ENCODE results near the gene OSR1.
"Not testable (repeated sequence)": the region's sequence is repeated elsewhere in the genome, so short reads cannot be mapped to it uniquely, and the experiment has no call there.

OSR1 gene

DNA sequence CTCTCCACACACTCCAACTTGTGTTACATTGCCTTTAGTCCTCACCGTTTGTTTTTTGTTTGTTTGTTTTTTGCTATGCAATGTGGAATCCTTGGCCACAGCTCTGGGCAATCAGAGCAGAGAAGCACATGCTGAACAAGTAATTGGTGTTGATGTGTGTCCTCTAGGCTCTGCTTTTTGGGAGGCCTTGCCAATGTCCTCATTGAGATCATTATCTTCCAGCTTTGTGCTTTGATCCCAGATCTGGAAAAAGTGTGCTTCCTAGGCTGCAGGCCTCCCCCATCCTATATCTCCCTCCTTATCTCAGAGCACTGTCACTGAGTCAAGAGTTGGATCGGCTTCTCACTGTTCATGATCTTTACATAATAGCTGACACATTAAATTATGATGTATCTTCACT is 25.9 kb downstream of the OSR1 start:
- DNase-seq (ENCODE audit: low read depth in 2 of 2) = no peak

DNA sequence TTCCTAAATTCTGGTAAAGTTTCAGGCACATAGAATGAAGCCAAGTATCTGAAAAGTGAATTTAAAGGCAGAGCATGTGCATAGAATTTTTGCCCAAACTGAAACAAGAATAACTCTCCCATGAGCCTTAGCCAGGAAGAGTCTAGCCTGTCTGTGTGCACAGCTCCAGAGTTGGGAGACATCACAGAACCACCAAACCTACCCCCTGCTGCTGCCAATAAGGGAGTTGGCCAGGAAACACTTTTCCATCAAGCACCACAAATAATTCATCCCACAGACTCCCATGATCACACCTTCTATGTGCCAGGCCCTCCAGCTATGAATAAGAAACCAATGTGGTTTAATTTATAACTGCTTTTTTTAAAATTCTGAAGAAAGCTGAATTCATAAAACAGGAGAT is 27.0 kb downstream of the OSR1 start:
- no peak for DNase-seq (ENCODE audit: low read depth in 2 of 2)

DNA sequence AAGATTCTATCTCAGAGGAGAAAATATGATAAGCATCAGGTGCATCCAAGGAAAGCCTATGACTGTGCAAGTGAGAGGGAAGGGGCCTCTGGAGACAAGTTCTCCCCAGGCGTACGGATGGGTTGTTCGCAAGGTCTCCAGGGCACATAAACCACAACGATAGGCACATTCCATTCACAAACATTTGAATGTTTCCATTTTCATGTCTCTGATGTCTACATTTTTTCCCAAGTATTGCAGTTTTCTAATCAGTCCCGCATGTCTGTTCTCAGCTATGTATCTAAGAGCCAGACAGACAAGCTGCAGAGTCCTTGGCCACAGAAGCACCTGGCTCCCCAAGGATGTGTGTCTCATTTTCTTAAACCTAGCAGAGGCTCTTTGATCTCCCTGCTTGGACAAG is 28.0 kb downstream of the OSR1 start:
- DNase-seq (ENCODE audit: low read depth in 2 of 2) = no peak

DNA sequence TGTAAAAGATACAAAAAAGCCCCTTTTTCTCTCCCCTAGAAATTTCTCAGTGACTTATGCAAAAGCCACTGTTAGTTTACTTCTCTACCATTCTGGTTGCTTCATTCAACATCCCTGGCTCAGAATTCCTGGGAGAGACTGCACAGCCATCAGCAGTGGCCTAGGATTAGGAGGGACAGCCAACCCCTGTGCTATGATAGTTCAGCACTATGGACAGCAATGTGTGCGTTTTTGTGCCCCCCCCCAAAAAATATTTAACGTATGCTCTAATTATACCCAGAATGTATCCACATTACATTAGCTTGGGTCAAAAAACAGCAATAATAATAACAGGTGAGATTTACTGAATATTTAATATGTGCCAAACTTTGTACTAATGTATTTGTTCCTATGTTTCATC is 29.0 kb downstream of the OSR1 start:
- DNase-seq (ENCODE audit: low read depth in 2 of 2) = no peak

DNA sequence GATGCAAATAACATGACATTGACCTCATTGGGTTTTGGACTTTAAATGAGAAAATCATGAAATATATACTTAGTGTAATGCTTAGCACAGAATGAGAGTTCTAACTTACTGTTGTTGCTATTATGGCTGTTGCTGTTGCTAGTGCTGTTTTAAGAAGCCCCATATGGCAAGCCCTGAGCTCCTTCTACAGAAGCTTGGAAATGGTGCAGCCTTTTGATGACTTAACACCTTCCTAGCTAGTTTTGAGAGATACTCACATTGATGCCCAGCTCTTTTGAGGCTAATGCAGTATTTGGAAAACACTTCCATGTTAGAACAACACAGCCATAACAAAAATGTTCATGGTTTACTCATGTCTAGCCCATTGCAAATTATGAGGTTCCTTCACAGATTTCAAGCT is 30.9 kb downstream of the OSR1 start:
- DNase-seq (ENCODE audit: low read depth in 2 of 2) = no peak

DNA sequence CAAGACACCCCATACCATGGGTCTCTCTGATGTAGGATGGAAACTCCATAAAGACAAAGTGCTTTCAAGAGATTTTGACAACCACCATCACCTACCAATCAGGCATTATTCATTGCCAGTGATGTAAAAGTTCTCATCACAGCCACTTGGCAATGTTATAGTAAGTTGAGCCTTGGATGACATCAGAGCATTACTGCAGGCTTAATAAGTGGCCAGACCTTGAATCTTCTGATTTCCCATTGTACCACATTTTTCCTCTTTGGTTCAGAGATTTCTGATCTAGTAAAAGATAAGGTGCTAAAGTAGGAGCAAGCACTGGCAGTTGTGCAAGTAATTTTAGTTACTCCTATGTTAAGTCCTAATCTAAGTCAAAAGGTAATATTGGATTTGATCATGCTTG is 36.5 kb downstream of the OSR1 start:
- DNase-seq (ENCODE audit: low read depth in 2 of 2) = no peak

DNA sequence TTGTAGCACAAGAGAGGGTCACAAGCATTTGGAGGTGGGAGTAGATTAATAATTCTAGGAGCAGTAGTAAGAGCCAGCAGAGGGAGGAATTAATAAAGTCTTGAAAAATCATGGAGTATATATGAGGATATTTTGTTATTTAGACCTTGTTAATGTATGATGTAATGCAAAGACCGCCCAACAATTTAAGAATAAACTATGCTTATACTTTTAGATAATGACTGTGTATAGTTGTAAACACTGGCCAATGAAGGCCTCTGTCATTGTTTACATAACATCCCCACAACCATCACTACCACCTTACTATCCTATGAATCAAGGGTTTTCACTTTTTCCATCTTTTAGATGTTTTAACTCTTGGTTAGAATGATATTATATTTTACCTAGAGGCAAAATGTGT is 37.6 kb downstream of the OSR1 start:
- DNase-seq (ENCODE audit: low read depth in 2 of 2) = no peak

DNA sequence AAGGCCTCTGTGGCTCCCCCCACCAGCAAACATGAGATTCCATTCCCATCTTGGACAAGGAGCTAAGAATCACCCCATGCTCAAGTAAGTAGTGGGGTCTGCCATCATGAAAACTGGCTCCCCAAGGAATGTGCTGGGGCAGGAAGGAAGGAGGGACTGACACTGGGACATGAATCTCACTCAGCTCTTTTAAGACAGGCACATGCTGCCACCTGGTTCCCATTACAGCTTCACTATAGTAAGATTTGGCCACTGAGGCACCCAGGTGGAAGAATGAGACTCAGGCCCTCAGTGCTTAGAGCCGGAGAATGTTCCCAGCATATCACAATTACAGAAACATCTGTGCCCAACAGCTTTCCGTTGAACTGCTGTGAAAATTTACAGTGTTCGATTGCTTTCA is 38.7 kb downstream of the OSR1 start:
- no peak for DNase-seq (ENCODE audit: low read depth in 2 of 2)

DNA sequence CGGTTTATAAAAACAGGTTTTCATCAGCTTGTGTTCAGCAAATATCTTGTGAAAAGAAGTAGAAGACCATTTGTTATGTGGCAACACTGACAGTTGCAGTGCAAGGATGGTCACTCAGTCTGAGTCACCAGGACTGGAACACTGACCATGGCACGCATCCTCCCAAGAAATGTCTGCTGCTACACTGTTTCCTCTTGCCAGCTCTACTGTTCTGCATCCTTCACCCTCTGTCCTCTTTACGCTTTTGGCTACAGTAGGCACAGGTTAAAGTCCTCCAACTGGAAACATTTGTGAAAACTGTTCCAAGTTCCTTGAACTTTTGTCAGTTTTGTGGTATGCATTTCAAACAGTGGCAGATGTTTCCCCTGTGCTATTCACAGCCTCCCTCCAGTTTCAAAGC is 39.4 kb downstream of the OSR1 start:
- DNase-seq (ENCODE audit: low read depth in 2 of 2) = no peak

DNA sequence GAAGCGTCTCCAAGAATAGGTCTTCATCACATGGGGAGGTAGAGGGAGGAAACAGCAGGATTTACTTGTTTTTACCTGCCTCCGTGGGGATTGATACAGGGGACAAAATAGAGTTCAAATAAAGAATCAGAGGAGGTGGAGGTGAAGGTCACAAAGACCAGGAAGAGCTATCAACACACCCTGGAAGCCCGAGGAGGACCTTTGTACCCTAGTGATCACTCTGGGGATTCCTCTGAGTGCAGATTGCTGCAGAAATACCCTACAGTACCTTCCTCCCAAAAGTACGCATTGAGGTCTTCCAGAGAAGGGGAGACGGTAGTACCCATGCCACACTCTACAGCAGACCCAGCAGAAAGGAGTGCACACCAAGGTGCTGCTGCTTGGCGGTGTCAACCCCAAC is 44.9 kb downstream of the OSR1 start:
- DNase-seq (ENCODE audit: low read depth in 2 of 2) = no peak

DNA sequence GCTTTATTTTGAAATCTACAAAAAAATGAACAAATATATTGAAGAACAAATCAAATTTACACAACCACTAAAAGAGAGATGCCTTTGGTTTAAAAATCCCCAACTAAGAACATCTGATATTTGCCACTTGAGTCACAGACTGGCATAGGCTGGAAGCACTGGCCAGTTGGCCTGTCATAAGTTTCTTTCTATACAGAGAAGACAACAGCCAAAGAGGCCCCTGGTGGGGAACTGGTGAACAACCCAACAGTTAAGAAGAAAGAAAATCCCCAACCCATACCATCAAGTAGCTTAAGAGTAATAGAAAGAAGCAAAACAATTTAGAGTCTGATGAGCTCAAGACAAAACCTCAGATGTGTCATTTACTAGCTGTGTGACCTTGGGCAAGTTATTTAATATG is 45.5 kb downstream of the OSR1 start:
- no peak for DNase-seq (ENCODE audit: low read depth in 2 of 2)

DNA sequence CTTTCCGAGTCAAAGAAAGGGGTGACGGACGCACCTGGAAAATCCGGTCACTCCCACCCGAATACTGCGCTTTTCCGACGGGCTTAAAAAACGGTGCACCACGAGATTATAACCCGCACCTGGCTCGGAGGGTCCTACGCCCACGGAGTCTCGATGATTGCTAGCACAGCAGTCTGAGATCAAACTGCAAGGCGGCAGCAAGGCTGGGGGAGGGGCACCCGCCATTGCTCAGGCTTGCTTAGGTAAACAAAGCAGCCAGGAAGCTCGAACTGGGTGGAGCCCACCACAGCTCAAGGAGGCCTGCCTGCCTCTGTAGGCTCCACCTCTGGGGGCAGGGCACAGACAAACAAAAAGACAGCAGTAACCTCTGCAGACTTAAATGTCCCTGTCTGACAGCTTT is 52.4 kb downstream of the OSR1 start:
- not testable (repeated sequence) for DNase-seq (ENCODE audit: low read depth in 2 of 2)

DNA sequence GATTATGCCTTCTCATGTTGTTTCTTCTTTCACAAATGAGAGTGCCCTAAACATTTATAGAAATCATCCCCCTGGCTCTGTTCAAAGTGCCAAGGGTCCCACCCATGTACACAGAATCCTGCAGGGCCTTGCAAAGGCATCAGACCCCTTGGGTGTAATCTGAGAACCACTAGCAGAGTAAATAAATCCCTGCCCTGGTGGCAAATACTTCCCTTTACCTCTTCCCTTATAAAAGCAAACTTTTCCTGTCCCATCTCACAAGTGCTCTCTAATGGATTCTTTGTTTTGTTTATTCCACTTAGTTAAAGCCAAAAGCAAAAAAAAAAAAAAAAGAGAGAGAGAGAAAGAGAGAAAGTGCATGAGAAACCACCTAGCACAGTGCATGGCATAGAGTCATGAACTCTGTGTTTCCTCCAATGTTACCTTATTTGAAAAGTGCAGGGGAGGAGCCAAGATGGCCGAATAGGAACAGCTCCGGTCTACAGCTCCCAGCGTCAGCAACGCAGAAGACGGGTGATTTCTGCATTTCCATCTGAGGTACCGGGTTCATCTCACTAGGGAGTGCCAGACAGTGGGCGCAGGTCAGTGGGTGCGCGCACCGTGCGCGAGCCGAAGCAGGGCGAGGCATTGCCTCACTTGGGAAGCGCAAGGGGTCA is 52.9 kb downstream of the OSR1 start:
- not testable (repeated sequence) for DNase-seq (ENCODE audit: low read depth in 2 of 2)

DNA sequence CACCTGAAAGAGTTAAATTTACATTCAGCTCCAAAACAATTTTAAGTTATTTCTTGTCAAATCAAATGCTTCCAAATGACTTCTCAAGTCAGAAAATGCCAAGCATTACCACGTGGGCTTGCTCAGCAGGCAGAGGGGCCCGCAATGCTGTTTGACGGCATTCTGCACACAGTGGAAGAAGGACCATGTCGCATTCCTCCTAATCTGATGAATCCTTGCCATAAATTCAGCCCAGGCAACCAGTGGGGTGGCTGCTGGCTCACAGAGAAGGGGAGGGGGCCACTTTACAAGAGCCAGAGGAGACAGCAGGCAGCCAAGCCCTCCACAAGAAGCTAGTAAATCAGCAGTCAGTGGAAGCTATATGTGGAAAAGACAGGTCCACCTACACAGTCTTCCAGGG is 56.7 kb downstream of the OSR1 start:
- no peak for DNase-seq (ENCODE audit: low read depth in 2 of 2)
